NCI-H2107 (cell line): ENCODE results near the gene NDUFC2.
A peak's percentile ranks its signal among the peaks of the same experiment; 100 is the strongest.
"Not testable (repeated sequence)": the region's sequence is repeated elsewhere in the genome, so short reads cannot be mapped to it uniquely, and the experiment has no call there.

Source experiments
- DNase-seq: peaks from one replicate; lab custom pipeline; 2025; lab: John Stamatoyannopoulos, UW

The NDUFC2 gene

DNA sequence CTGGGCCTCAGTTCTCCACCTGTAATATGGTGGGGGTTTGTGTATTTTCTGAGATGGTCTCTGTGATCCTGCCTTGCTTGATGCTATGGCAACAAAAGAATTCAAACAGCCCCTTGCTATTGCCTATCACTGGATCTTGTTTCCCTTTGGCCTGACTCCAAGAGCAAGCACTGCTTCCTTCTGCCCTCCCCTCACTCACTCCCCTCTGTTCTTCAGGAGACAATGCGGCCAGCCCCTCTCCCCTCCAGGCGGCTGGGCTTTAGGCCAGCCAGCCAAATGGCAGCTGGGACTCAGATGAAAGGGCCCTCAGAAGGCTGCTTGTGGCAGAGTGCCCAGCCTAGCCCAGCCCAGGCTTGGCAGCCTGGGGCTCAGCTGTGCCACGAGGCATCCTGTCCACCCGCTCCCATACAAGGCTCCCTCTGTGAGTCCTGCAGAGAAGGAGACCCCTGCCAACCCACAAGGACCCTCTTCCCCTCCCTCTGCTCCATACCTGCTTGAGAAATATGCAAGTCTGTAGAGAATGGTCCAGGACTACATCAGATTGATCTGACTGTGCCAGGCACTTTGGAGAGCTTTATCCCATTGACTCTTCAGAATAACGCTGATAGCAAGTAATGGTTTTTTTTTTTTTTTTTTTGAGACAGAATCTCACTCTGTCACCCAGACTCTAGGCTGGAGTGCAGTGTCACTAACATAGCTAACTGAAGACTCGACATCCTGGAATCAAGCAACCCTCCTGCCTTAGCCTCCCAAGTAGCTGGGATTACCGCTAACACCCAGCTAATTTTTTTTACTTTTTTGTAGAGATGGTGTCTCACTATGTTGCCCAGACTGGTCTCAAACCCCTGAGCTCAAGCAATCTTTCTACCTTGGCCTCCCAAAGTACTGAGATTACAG lies 49.0 kb downstream of the NDUFC2 start:
- DNase-seq: peak; percentile 88

DNA sequence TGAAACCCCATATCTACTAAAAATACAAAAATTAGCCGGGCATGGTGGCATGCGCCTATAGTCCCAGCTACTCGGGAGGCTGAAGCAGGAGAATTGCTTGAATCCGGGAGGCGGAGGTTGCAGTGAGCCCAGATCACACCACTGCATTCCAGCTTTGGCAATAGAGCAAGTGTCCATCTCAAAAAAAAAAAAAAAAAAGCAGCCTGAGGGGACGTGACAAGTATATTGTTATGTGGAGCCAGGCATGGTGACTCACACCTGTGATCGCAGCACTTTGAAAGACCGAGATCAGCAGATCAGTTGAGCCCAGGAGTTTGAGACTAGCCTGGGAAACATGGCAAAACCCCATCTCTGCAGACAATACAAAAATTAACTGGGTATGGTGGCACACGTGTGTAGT lies 51.2 kb downstream of the NDUFC2 start:
- DNase-seq: not testable (repeated sequence)

DNA sequence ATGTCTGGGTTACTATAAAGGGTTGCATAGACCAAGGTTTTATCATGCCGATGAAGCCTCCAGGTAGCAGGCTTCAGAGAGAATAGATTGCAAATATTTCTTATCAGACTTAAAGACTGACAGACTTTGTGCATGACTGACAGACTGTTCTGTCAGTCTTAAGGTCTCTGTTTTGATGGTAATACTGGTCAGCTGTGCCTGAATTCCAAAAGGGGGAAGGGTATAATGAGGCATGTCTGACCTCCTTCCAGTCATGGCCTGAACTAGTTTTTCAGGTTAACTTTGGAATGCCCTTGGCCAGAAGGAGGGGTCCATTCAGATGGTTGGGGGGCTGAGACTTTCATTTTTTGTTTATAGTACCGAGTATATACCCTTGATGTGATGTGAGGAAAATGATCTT lies 51.9 kb downstream of the NDUFC2 start:
- no peak for DNase-seq

DNA sequence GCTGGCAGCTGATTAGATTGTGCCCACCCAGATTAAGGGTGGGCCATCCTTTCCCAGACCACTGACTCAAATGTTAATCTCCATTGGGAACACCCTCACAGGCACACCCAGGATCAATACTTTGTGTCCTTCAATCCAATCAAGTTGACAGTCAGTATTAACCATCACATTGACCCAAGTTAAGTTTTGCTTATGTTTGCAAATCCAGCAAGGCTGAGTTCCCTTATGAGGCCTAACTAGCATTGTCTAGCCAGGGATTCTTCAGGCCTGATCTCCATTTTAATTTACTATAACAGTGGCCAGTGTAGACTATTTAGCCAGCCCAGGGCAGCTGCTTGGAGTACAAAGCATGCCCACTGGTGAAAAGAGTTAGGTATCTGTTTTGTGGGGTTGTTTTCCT lies 54.3 kb downstream of the NDUFC2 start:
- DNase-seq: no peak

DNA sequence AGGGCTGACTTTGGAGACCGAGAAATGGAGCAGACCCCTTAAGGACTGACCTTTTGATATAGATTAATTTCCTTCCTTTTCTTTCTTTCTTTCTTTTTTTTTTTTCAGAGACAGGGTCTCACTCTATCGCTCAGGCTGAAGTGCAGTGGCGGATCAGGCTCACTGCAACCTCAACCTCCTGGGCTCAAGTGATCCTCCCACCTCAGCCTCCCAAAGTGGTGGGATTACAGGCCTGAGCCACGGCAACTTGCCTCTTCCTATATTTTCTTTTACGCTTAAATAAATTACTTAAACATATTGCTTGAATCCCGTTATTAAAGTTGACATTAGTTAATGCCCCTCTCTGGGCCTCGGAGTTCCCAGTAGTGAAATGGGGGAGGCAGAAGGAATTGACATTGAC lies 56.2 kb downstream of the NDUFC2 start:
- no peak for DNase-seq

DNA sequence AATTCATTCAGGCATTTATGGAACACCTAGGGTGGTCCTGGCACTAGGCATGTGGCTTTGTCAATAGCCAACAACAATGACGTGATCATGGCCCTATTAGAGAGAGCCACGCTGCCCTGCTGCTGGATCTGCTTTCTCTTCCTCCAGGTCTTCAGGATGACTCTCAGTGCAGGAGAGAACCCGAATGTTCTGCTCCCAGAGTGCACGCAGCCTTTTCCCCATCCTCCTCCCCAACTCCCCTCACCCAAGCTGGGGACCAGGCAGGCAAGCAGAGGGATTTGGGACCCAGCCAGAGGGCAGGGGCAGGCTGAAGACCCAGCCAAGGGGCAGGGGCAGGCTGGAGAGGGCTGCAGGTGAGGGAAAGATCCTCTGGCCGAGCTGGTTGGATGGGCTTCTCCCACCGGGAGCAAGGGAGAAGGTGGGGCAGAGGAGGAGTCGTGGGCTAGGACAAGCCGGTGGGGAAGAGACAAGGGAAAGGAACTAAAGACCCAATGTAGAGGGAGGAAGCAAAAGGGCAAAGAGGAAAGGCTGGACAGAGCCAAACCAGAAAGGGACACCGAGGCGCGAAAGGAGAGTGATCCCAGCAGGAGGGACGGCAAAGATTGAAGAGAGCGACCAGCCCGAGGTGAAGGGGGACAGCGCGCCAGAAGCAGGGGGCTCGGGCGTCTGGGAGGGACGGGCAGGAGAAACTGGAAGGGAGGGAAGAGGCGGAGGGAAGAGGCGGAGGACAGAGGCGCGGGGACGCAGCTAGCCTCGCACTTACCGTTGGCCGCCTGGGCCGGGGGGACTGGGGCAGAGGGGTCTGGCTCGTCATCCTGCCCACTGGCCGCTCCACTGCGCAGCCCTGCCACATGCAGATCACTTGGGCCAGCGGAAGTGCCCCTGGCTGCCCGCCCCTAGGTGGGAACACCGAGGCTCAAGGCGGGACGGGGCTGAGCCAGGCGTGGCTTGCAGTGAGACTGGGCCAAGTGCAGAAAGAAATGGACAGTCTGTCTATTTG lies 57.0 kb downstream of the NDUFC2 start, which contains the start of gene KCTD14:
Gene KCTD14 (minus strand): TSS at position 880 of the 1,000 bp plus-strand sequence. CDS start 27 bp downstream, at position 853.
- no peak for DNase-seq

DNA sequence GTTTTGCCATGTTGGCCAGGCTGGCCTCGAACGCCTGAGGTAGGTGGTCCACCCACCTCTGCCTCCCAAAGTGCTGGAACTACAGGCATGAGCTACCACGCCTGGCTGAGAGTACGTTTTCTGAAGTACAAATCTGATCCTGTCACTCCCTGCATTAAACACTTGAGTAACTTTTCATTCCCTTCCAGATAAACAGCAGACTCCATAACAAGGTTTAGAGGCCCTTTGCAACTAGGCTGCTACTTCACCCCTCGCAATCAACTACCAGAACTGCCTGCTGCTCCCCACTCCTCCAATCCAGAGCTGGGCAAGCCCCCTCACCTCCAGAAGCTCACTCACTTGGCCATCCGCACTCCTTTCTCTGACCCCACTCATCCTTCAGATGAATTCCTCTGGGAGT lies 58.1 kb downstream of the NDUFC2 start:
- no peak for DNase-seq

DNA sequence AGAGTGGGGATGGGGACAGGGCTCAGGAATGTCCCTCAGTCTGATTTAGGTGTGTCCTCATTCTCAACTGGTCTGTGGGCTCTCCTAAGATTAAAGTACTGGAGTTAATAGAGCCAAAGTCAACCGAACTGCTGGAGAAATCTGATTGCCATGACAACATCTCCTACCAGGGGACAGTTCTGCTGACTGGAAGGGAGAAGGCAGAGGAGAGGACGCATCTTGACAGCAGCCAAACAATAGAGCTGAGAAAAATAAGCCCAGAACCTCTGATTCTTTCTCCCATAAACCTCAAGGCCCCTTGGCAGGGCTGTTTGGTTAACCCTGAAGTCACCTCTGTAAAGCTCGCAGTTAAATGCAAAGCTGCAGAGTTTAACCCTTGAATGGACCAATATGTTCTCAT lies 59.4 kb downstream of the NDUFC2 start:
- no peak for DNase-seq

DNA sequence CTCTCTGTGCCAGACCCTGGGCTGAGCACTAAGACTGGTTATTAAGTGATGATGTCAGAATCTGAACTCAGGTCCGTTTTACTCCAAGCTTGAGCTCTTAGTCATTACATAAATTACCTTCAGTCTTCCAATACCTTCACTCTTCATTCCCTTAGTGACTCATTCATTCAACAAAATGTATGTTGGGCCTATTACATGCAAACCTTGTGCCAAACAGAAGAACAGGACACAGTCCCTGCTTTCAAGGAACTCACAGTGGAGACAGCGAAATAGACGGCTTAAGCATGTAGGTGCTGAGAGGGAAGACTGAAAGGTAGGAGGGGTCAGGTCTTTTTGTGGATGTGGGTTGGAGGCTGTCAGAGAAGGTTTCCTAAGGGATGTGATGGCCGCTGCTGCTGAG lies 59.9 kb downstream of the NDUFC2 start:
- DNase-seq: no peak
